Stimulated activated CD4-positive, alpha-beta T cell treated with anti-CD3 and anti-CD28 coated beads, TNF-alpha, amount 100 ng/mL, for 1 hour (primary cell): ENCODE data around the gene ZNF469.
"Not testable (repeated sequence)": the region's sequence is repeated elsewhere in the genome, so short reads cannot be mapped to it uniquely, and the experiment has no call there.

ENCODE experiments used
- DNase-seq, 3 donors: peaks; one replicate each; pipeline ENCODE4 v3.0.0-alpha.2; 2020; ENCODE audit warnings: low read depth in 3 of 3, low spot score in 1 of 3

ZNF469 gene

GRCh38 chr16:88358023-88358420, 24.7 kb upstream of the ZNF469 start:
- no peak for DNase-seq

GRCh38 chr16:88359008-88359407, 23.8 kb upstream of the ZNF469 start:
- DNase-seq = no peak

GRCh38 chr16:88360401-88360800, 22.4 kb upstream of the ZNF469 start:
- DNase-seq = not testable (repeated sequence)

- no peak for DNase-seq
Observed at GRCh38 chr16:88360999-88361398, 21.8 kb upstream of the ZNF469 start.

GRCh38 chr16:88361775-88362174, 21.0 kb upstream of the ZNF469 start:
- no peak for DNase-seq

GRCh38 chr16:88363239-88363891, 19.4 kb upstream of the ZNF469 start:
- no peak for DNase-seq

GRCh38 chr16:88365244-88365865, 17.4 kb upstream of the ZNF469 start:
- DNase-seq = no peak

GRCh38 chr16:88366032-88366703, 16.6 kb upstream of the ZNF469 start:
- no peak for DNase-seq

- DNase-seq = no peak
Observed at GRCh38 chr16:88366704-88367047, 16.1 kb upstream of the ZNF469 start.

GRCh38 chr16:88367560-88367959, 15.2 kb upstream of the ZNF469 start:
- DNase-seq = no peak

GRCh38 chr16:88368036-88368435, 14.7 kb upstream of the ZNF469 start:
- DNase-seq = no peak

- DNase-seq = no peak
Observed at GRCh38 chr16:88368994-88369393, 13.8 kb upstream of the ZNF469 start.

GRCh38 chr16:88369447-88370008, 13.2 kb upstream of the ZNF469 start:
- DNase-seq = no peak

- DNase-seq = no peak
Observed at GRCh38 chr16:88370365-88370764, 12.4 kb upstream of the ZNF469 start.

- DNase-seq = no peak
Observed at GRCh38 chr16:88372522-88372921, 10.2 kb upstream of the ZNF469 start.

- DNase-seq = no peak
Observed at GRCh38 chr16:88373211-88373610, 9.5 kb upstream of the ZNF469 start.

GRCh38 chr16:88373927-88374492, 8.7 kb upstream of the ZNF469 start:
- no peak for DNase-seq

- no peak for DNase-seq
Observed at GRCh38 chr16:88374736-88375135, 8.0 kb upstream of the ZNF469 start.

GRCh38 chr16:88375236-88375975, 7.4 kb upstream of the ZNF469 start:
- DNase-seq = no peak

GRCh38 chr16:88375996-88376834, 6.5 kb upstream of the ZNF469 start:
- no peak for DNase-seq
